H1 (cell line): ENCODE measurements around the gene ZNF85.

Experiments used
- BCL11A ChIP-seq, 2 experiments: IDR thresholded peaks; one replicate each; pipeline ENCODE4 v1.6.1; 2011; ENCODE audit warnings: low read depth in 2 of 2, low read length in 2 of 2, mild to moderate bottlenecking in 2 of 2
- BRCA1 ChIP-seq: IDR thresholded peaks from 2 replicates; pipeline ENCODE4 v1.6.1; 2012; ENCODE audit warnings: low read depth, low read length, improper control_type of control experiment
- EP300 ChIP-seq, 2 experiments: IDR thresholded peaks; 1 replicate in 1 of 2; 2 replicates in 1 of 2; pipeline ENCODE4 v1.6.1; 2011 to 2012; ENCODE audit warnings: low read depth in 2 of 2, low read length in 2 of 2, mild to moderate bottlenecking in 2 of 2, borderline replicate concordance in 1 of 2, inconsistent platforms in 1 of 2, moderate library complexity in 1 of 2
- JUN ChIP-seq: IDR thresholded peaks from 2 replicates; pipeline ENCODE4 v1.6.1; 2011; ENCODE audit warnings: low read depth, mild to moderate bottlenecking, improper control_type of control experiment, low read length
- POLR2A ChIP-seq, 2 experiments: IDR thresholded peaks; 1 replicate in 1 of 2; 2 replicates in 1 of 2; pipeline ENCODE4 v1.6.1; 2011; ENCODE audit warnings: low read depth in 2 of 2, low read length in 2 of 2, mild to moderate bottlenecking in 2 of 2; ENCODE audit errors: control extremely low read depth in 1 of 2
- SP2 ChIP-seq: IDR thresholded peaks from 2 replicates; pipeline ENCODE4 v1.6.1; 2012; ENCODE audit warnings: mild to moderate bottlenecking, low read length, inconsistent platforms
- TBP ChIP-seq: IDR thresholded peaks from 2 replicates; pipeline ENCODE4 v1.6.1; 2011; ENCODE audit warnings: low read depth, low read length, improper control_type of control experiment
- TEAD4 ChIP-seq: IDR thresholded peaks from 2 replicates; pipeline ENCODE4 v1.6.1; 2012; ENCODE audit warnings: low read depth, low read length, inconsistent platforms, mixed read lengths
- TF ChIP-seq, protein P1 (sequence below), 3 experiments: IDR thresholded peaks; 1 replicate in 2 of 3; 2 replicates in 1 of 3; pipeline versions ENCODE4 v1.5.1 to v1.6.1; 2011; ENCODE audit warnings: low read length in 3 of 3, mild to moderate bottlenecking in 3 of 3, inconsistent platforms in 2 of 3, low read depth in 1 of 3, moderate library complexity in 1 of 3; ENCODE audit not compliant: insufficient read depth in 1 of 3; ENCODE audit errors: control extremely low read depth in 1 of 3
- TF ChIP-seq, protein P2 (sequence below): IDR thresholded peaks from 2 replicates; pipeline ENCODE4 v1.6.1; 2011; ENCODE audit warnings: low read length, improper control_type of control experiment

DNA sequence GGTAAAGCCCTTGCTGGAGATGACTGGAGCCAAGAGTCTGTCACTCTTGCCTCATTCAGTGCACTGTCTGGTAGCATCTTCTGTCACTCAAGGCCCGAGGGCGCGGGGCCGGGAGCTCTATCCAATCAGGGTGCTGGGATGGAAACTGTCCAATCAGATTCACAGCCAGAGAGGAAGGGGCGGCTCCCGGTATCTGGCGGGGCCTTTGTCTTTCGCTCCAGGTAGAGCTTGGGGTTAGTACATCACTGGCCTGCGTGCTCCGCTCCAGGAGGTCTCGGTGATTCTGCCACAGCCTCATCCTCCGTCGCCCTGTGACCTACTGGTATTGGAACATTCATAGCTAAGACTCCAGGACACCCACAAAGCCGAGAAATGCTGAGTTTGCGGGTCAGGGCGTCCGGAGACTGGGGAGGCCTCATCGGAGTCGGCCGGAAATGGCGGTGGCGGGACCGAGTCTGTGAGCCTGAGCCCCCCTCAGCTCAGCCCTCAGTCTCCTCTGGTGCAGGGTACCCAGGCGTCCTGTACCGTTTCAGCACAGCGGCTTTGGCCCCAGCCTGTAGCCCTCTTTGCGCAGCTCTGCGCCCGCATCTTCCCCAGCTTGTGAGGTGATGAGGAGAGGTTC, 76.8 kb downstream of the ZNF85 start:
- no peak for TF ChIP-seq EP300 (IDR thresholded peaks at IDR 0.05; ENCODE audit: borderline replicate concordance in 1 of 2, low read depth in 2 of 2, low read length in 2 of 2)
- TF ChIP-seq, protein P1, sequence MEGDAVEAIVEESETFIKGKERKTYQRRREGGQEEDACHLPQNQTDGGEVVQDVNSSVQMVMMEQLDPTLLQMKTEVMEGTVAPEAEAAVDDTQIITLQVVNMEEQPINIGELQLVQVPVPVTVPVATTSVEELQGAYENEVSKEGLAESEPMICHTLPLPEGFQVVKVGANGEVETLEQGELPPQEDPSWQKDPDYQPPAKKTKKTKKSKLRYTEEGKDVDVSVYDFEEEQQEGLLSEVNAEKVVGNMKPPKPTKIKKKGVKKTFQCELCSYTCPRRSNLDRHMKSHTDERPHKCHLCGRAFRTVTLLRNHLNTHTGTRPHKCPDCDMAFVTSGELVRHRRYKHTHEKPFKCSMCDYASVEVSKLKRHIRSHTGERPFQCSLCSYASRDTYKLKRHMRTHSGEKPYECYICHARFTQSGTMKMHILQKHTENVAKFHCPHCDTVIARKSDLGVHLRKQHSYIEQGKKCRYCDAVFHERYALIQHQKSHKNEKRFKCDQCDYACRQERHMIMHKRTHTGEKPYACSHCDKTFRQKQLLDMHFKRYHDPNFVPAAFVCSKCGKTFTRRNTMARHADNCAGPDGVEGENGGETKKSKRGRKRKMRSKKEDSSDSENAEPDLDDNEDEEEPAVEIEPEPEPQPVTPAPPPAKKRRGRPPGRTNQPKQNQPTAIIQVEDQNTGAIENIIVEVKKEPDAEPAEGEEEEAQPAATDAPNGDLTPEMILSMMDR (IDR thresholded peaks at IDR 0.05; ENCODE audit: control extremely low read depth in 1 of 3, insufficient read depth in 1 of 3, low read depth in 1 of 3, low read length in 3 of 3): no peak
- no peak for TF ChIP-seq JUN
- TF ChIP-seq, protein P2, sequence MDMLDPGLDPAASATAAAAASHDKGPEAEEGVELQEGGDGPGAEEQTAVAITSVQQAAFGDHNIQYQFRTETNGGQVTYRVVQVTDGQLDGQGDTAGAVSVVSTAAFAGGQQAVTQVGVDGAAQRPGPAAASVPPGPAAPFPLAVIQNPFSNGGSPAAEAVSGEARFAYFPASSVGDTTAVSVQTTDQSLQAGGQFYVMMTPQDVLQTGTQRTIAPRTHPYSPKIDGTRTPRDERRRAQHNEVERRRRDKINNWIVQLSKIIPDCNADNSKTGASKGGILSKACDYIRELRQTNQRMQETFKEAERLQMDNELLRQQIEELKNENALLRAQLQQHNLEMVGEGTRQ: no peak
- no peak for TF ChIP-seq BCL11A (IDR thresholded peaks at IDR 0.05; ENCODE audit: low read depth in 2 of 2, low read length in 2 of 2)
- peak; percentile 96 to 99 for TF ChIP-seq POLR2A (IDR thresholded peaks at IDR 0.05; ENCODE audit: control extremely low read depth in 1 of 2, low read depth in 2 of 2, low read length in 2 of 2)
- no peak for TF ChIP-seq TEAD4
- TF ChIP-seq SP2: peak; percentile 85
- TF ChIP-seq BRCA1: no peak
- TF ChIP-seq TBP: peak; percentile 95
